ENCODE results near the gene COX7A2L. TPM values are rescaled to one million over a fixed set of nuclear protein-coding genes. Genes with fewer than 3 reads are reported as not detected.
A peak's percentile ranks its signal among the peaks of the same experiment; 100 is the strongest.

The COX7A2L gene
- total RNA-seq, 1 donor from 2014 or later: 126 TPM

GRCh38 chr2:42340938-42341636, 19.9 kb downstream of the COX7A2L start:
- FAIRE-seq: no peak
- H3K27ac ChIP-seq (ENCODE audit: low read depth, low read length): no peak overlapping the region
- H3K27me3 Mint-ChIP-seq (ENCODE audit: low read depth, unreplicated experiment): no peaks in the 10 kb centered on the region
- peaks cover 55% of the 10 kb centered on the region for H3K36me3 Mint-ChIP-seq (ENCODE audit: low read depth, unreplicated experiment)
- H3K9me3 Mint-ChIP-seq (ENCODE audit: unreplicated experiment): no peaks in the 10 kb centered on the region
- H3K4me2 ChIP-seq (ENCODE audit: low read length): no peak overlapping the region
- DNase-seq (ENCODE audit: low read depth): no peak
- H3K27me3 ChIP-seq (ENCODE audit: insufficient read depth, low read length): no peaks in the 10 kb centered on the region
- no peak overlapping the region for H3K9ac ChIP-seq (ENCODE audit: low read length)
- no peak overlapping the region for H2AFZ ChIP-seq (ENCODE audit: low read depth, low read length)
- no peak overlapping the region for H3K4me3 Mint-ChIP-seq (ENCODE audit: unreplicated experiment)
- no peaks in the 10 kb centered on the region for H3K9me3 ChIP-seq (ENCODE audit: insufficient read depth, low read depth, low read length)
- H3K4me1 Mint-ChIP-seq (ENCODE audit: low read depth, unreplicated experiment): peaks cover 38% of the 10 kb centered on the region
- H3K36me3 ChIP-seq (ENCODE audit: insufficient read depth, low read length): no peaks in the 10 kb centered on the region
- TF ChIP-seq, protein P1, sequence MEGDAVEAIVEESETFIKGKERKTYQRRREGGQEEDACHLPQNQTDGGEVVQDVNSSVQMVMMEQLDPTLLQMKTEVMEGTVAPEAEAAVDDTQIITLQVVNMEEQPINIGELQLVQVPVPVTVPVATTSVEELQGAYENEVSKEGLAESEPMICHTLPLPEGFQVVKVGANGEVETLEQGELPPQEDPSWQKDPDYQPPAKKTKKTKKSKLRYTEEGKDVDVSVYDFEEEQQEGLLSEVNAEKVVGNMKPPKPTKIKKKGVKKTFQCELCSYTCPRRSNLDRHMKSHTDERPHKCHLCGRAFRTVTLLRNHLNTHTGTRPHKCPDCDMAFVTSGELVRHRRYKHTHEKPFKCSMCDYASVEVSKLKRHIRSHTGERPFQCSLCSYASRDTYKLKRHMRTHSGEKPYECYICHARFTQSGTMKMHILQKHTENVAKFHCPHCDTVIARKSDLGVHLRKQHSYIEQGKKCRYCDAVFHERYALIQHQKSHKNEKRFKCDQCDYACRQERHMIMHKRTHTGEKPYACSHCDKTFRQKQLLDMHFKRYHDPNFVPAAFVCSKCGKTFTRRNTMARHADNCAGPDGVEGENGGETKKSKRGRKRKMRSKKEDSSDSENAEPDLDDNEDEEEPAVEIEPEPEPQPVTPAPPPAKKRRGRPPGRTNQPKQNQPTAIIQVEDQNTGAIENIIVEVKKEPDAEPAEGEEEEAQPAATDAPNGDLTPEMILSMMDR (IDR thresholded peaks at IDR 0.05; ENCODE audit: insufficient read depth, low read depth, low read length): no peak
- no peak for TF ChIP-seq EZH2 (IDR thresholded peaks at IDR 0.05; ENCODE audit: insufficient read depth, low read length)
- H3K27ac Mint-ChIP-seq (ENCODE audit: unreplicated experiment): peak overlapping the region; percentile 94
- H3K4me1 ChIP-seq (ENCODE audit: insufficient read depth, low read length): peaks cover 24% of the 10 kb centered on the region
- H3K4me3 ChIP-seq (ENCODE audit: insufficient read depth, low read depth, low read length): no peak overlapping the region
- peaks cover 64% of the 10 kb centered on the region for H3K79me2 ChIP-seq (ENCODE audit: insufficient read depth, low read length)
- H4K20me1 ChIP-seq (ENCODE audit: insufficient read depth, low read length): peaks cover 29% of the 10 kb centered on the region

DNA sequence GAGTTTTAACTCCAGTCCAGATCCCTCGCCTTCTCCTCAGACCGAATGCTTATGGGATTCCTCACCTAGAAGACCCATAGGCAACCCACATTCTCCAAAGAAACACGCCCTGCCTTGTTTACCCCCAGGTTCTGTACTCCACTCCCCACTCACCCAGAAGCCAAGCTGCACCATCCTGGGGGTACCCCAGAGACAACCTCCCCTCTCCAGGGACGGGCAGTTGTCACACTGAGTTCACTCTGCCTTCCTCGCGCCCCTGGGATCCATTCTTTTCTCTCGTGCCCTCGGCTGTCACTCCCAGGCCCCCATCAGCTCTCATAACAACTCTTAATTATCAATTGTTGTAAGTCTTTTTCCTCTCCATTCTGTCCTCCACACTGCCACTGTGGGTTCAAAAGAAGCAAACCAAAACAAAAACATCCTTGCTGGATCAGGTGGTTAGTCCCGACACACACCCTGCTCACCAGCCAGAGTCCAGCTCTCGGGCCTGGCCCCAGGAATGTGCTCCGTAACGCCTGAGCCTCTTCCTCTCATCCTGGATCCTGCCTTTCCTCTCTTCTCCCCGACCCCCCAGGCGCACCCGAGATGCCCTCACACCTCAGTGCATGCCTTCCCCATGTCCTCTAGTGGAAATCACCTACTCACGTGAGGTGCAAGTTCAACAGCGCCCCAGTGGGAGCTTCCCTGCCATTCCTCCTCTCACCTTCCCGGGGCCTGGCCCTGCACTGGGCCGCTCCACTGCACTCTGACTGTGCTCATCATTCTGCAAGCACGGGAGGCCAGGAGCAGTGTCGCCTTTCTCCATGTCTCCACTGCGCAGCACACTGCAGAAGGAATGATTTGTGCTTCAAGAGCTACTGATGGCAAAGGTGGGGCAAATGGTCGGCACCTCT, 20.7 kb downstream of the COX7A2L start:
- Mint-ChIP-seq H3K36me3 (ENCODE audit: low read depth, unreplicated experiment) (peaks cover 56% of the 10 kb centered on the region), H3K4me3 (ENCODE audit: unreplicated experiment) (peak overlapping the region; percentile 27), H3K4me1 (ENCODE audit: low read depth, unreplicated experiment) (peaks cover 38% of the 10 kb centered on the region), H3K27me3 (ENCODE audit: low read depth, unreplicated experiment) (no peaks in the 10 kb centered on the region), H3K9me3 (ENCODE audit: unreplicated experiment) (no peaks in the 10 kb centered on the region), H3K27ac (ENCODE audit: unreplicated experiment) (peak overlapping the region; percentile 29)
- FAIRE-seq (no peak), DNase-seq (ENCODE audit: low read depth) (no peak)
- TF ChIP-seq, protein P1 (IDR thresholded peaks at IDR 0.05; ENCODE audit: insufficient read depth, low read depth, low read length): no peak
- no peak for TF ChIP-seq EZH2 (IDR thresholded peaks at IDR 0.05; ENCODE audit: insufficient read depth, low read length)
- Histone ChIP-seq H3K4me2 (ENCODE audit: low read length) (no peak overlapping the region), H3K79me2 (ENCODE audit: insufficient read depth, low read length) (peaks cover 60% of the 10 kb centered on the region), H3K4me3 (ENCODE audit: insufficient read depth, low read depth, low read length) (no peak overlapping the region), H3K36me3 (ENCODE audit: insufficient read depth, low read length) (no peaks in the 10 kb centered on the region), H2AFZ (ENCODE audit: low read depth, low read length) (no peak overlapping the region), H4K20me1 (ENCODE audit: insufficient read depth, low read length) (peaks cover 21% of the 10 kb centered on the region), H3K9me3 (ENCODE audit: insufficient read depth, low read depth, low read length) (no peaks in the 10 kb centered on the region), H3K27ac (ENCODE audit: low read depth, low read length) (no peak overlapping the region), H3K4me1 (ENCODE audit: insufficient read depth, low read length) (peaks cover 20% of the 10 kb centered on the region), H3K27me3 (ENCODE audit: insufficient read depth, low read length) (no peaks in the 10 kb centered on the region), H3K9ac (ENCODE audit: low read length) (no peak overlapping the region)
